Adipose tissue (tissue), 3 donors: ENCODE measurements around the gene TSTD2. TPM values are rescaled to one million over a fixed set of nuclear protein-coding genes. Genes with fewer than 3 reads are reported as not detected.

Experiments
- H3K27ac ChIP-seq: one replicate; pipeline ENCODE4 v1.5.1; 2013; ENCODE audit warnings: low read depth, low read length
- WGBS, 3 donors: extraction: QIAGEN DNeasy Blood & Tissue Kit; methylation state at CpG; one replicate each; pipeline ENCODE4 v1.1.7; 2013; 5-methylcytosine and 5-hydroxymethylcytosine counted together
- polyA plus RNA-seq, 3 donors: library from polyadenylated mRNA; stranded (reverse); fragments of 200-250 nt; gene quantifications; one replicate each; pipeline ENCODE4 v1.2.3, GENCODE V29; 2013
- donor health status: healthy with polysubstance abuse.
- donor health status: Bipolar disorder and iron deficiency.
- donor health status: healthy.

Gene TSTD2
- polyA plus RNA-seq, 3 donors, result 6.5 to 10.3 (median 9.8) TPM

- WGBS, 3 donors, result 46 to 95% (median 83%) methylated on average over 1 of the region's 1 CpG
- no peak overlapping the region for H3K27ac ChIP-seq
Measured at GRCh38 chr9:97571664-97572063, 61.5 kb downstream of the TSTD2 start.

- WGBS, 3 donors, result 82 to 93% (median 85%) methylated on average over 6 of the region's 6 CpGs
- H3K27ac ChIP-seq, result no peak overlapping the region
Measured at GRCh38 chr9:97570899-97571298, 62.3 kb downstream of the TSTD2 start.

- H3K27ac ChIP-seq, result no peak overlapping the region
- 94 to 96% (median 95%) methylated on average over 11 of the region's 11 CpGs for WGBS, 3 donors
Measured at GRCh38 chr9:97568461-97569275, 64.5 kb downstream of the TSTD2 start.

- 54 to 75% (median 59%) methylated on average over 4 of the region's 4 CpGs for WGBS, 3 donors
- H3K27ac ChIP-seq, result no peak overlapping the region
Measured at GRCh38 chr9:97567894-97568202, 65.3 kb downstream of the TSTD2 start.

- WGBS, 3 donors, result 70 to 87% (median 78%) methylated on average over 9 of the region's 9 CpGs
Measured at GRCh38 chr9:97567182-97567893, 65.8 kb downstream of the TSTD2 start.

GRCh38 chr9:97565262-97565661 lies 67.9 kb downstream of the TSTD2 start:
- H3K27ac ChIP-seq, result no peak overlapping the region
- WGBS, 3 donors, result 77 to 88% (median 86%) methylated on average over 5 of the region's 5 CpGs

More at GRCh38 chr9:97567182-97567893, 65.8 kb downstream of the TSTD2 start:
- H3K27ac ChIP-seq, result no peak overlapping the region

GRCh38 chr9:97564291-97565175 lies 68.6 kb downstream of the TSTD2 start:
- H3K27ac ChIP-seq, result no peak overlapping the region
- 45 to 51% (median 47%) methylated on average over 14 of the region's 14 CpGs for WGBS, 3 donors

GRCh38 chr9:97563458-97564135 lies 69.6 kb downstream of the TSTD2 start:
- H3K27ac ChIP-seq, result no peak overlapping the region
- 59 to 75% (median 69%) methylated on average over 13 of the region's 13 CpGs for WGBS, 3 donors

- no peak overlapping the region for H3K27ac ChIP-seq
- 91 to 95% (median 92%) methylated on average over 5 of the region's 5 CpGs for WGBS, 3 donors
Measured at GRCh38 chr9:97562542-97562941, 70.6 kb downstream of the TSTD2 start.

GRCh38 chr9:97561501-97561900 lies 71.7 kb downstream of the TSTD2 start:
- no peak overlapping the region for H3K27ac ChIP-seq
- 63 to 77% (median 64%) methylated on average over 3 of the region's 3 CpGs for WGBS, 3 donors

GRCh38 chr9:97560851-97561250 lies 72.3 kb downstream of the TSTD2 start:
- no peak overlapping the region for H3K27ac ChIP-seq

- H3K27ac ChIP-seq, result no peak overlapping the region
- WGBS, 3 donors, result 84 to 94% (median 88%) methylated on average over 6 of the region's 6 CpGs
Measured at GRCh38 chr9:97560154-97560553, 73.0 kb downstream of the TSTD2 start.

GRCh38 chr9:97559111-97559514 lies 74.1 kb downstream of the TSTD2 start:
- WGBS, 3 donors, result 74 to 91% (median 80%) methylated on average over 10 of the region's 10 CpGs
- no peak overlapping the region for H3K27ac ChIP-seq

GRCh38 chr9:97558701-97559101 lies 74.5 kb downstream of the TSTD2 start:
- 53 to 75% (median 64%) methylated on average over 3 of the region's 3 CpGs for WGBS, 3 donors
- no peak overlapping the region for H3K27ac ChIP-seq

GRCh38 chr9:97557606-97558095 lies 75.5 kb downstream of the TSTD2 start:
- peak overlapping the region; percentile 22 for H3K27ac ChIP-seq
- WGBS, 3 donors, result 2 to 23% (median 7%) methylated on average over 7 of the region's 7 CpGs

- 67 to 70% (median 68%) methylated on average over 15 of the region's 15 CpGs for WGBS, 3 donors
Measured at GRCh38 chr9:97556721-97557605, 76.2 kb downstream of the TSTD2 start.

GRCh38 chr9:97556036-97556720 lies 77.0 kb downstream of the TSTD2 start:
- WGBS, 3 donors, result 96 to 98% (median 96%) methylated on average over 10 of the region's 10 CpGs
- no peak overlapping the region for H3K27ac ChIP-seq

More at GRCh38 chr9:97556721-97557605, 76.2 kb downstream of the TSTD2 start:
- H3K27ac ChIP-seq, result no peak overlapping the region
